SK-N-SH treated with all-trans-retinoic acid at 6 μM for 48 hours (cell line): ENCODE measurements around the gene TRAF3IP3.
A peak's percentile ranks its signal among the peaks of the same experiment; 100 is the strongest.

Experiments
- ATAC-seq: fragments of 200-7000 bp; cut with Tn5 transposase; 3 replicates; pipeline ENCODE4 v1.9.1; 2020; ENCODE audit warnings: mild to moderate bottlenecking, moderate library complexity
- ARNTL ChIP-seq: fragments of 450-650 bp; formaldehyde crosslinking; IDR thresholded peaks from 2 replicates; pipeline ENCODE4 v1.5.0; 2020; ENCODE audit warnings: low read depth, mild to moderate bottlenecking, moderate library complexity, borderline replicate concordance
- BACH2 ChIP-seq: fragments of 250-450 bp; sonication (Bioruptor Pico); IDR thresholded peaks from 2 replicates; pipeline ENCODE4 v1.9.0; 2021; ENCODE audit warnings: mild to moderate bottlenecking, borderline replicate concordance
- CREB5 ChIP-seq: fragments of 250-450 bp; sonication (Bioruptor Pico); IDR thresholded peaks from 2 replicates; pipeline ENCODE4 v1.5.1; 2020; ENCODE audit warnings: low read depth, mild to moderate bottlenecking, moderate library complexity
- ESRRG ChIP-seq: fragments of 250-450 bp; sonication (Bioruptor Pico); IDR thresholded peaks from 2 replicates; pipeline ENCODE4 v1.6.1; 2021; ENCODE audit warnings: mild to moderate bottlenecking
- GLIS3 ChIP-seq: fragments of 250-450 bp; sonication (Bioruptor Pico); IDR thresholded peaks from 2 replicates; pipeline ENCODE4 v1.5.0; 2020; ENCODE audit warnings: mild to moderate bottlenecking, moderate library complexity
- ISL1 ChIP-seq: fragments of 250-450 bp; sonication (Bioruptor Pico); IDR thresholded peaks from 2 replicates; pipeline ENCODE4 v2.1.2; 2022; ENCODE audit warnings: mild to moderate bottlenecking, moderate library complexity
- OSR1 ChIP-seq: fragments of 250-450 bp; sonication (Bioruptor Pico); IDR thresholded peaks from 2 replicates; pipeline ENCODE4 v1.8.0; 2022; ENCODE audit warnings: moderate library complexity, mild to moderate bottlenecking, inconsistent platforms
- PATZ1 ChIP-seq: fragments of 250-450 bp; sonication (Bioruptor Pico); IDR thresholded peaks from 2 replicates; pipeline ENCODE4 v1.8.0; 2020; ENCODE audit warnings: mild to moderate bottlenecking, moderate library complexity, borderline replicate concordance
- PPARA ChIP-seq: fragments of 250-450 bp; sonication (Bioruptor Pico); IDR thresholded peaks from 2 replicates; pipeline ENCODE4 v1.5.0; 2020; ENCODE audit warnings: mild to moderate bottlenecking, borderline replicate concordance
- RARB ChIP-seq: fragments of 250-450 bp; sonication (Bioruptor Pico); IDR thresholded peaks from 2 replicates; pipeline ENCODE4 v1.8.0; 2021; ENCODE audit warnings: mild to moderate bottlenecking, moderate library complexity
- SNAI2 ChIP-seq: fragments of 250-450 bp; sonication (Bioruptor Pico); IDR thresholded peaks from 2 replicates; pipeline ENCODE4 v1.5.0; 2020; ENCODE audit warnings: mild to moderate bottlenecking, moderate library complexity
- TCF4 ChIP-seq: fragments of 250-450 bp; sonication (Bioruptor Pico); IDR thresholded peaks from 2 replicates; pipeline ENCODE4 v1.8.0; 2021; ENCODE audit warnings: mild to moderate bottlenecking, moderate library complexity, borderline replicate concordance
- TOX ChIP-seq: fragments of 250-450 bp; sonication (Bioruptor Pico); IDR thresholded peaks from 2 replicates; pipeline ENCODE4 v1.8.0; 2021; ENCODE audit warnings: mild to moderate bottlenecking, moderate library complexity, borderline replicate concordance
- ZC3H10 ChIP-seq: fragments of 250-450 bp; sonication (Bioruptor Pico); IDR thresholded peaks from 2 replicates; pipeline ENCODE4 v1.5.1; 2021; ENCODE audit warnings: mild to moderate bottlenecking, moderate library complexity
- ZFP3 ChIP-seq: fragments of 250-450 bp; sonication (Bioruptor Pico); IDR thresholded peaks from 2 replicates; pipeline ENCODE4 v1.5.0; 2020; ENCODE audit warnings: mild to moderate bottlenecking, moderate library complexity
- ZFP30 ChIP-seq: fragments of 450-650 bp; formaldehyde crosslinking; IDR thresholded peaks from 2 replicates; pipeline ENCODE4 v1.5.0; 2022; ENCODE audit warnings: mild to moderate bottlenecking, moderate library complexity
- ZNF565 ChIP-seq: fragments of 450-650 bp; formaldehyde crosslinking; conservative IDR thresholded peaks from 2 replicates; pipeline ENCODE4 v1.5.0; 2020; ENCODE audit warnings: low read depth, mild to moderate bottlenecking, moderate library complexity
- ZNF70 ChIP-seq: fragments of 450-650 bp; formaldehyde crosslinking; IDR thresholded peaks from 2 replicates; pipeline ENCODE4 v1.5.0; 2020; ENCODE audit warnings: mild to moderate bottlenecking, moderate library complexity
- ZNF8 ChIP-seq: fragments of 450-650 bp; formaldehyde crosslinking; IDR thresholded peaks from 2 replicates; pipeline ENCODE4 v1.5.0; 2020; ENCODE audit warnings: mild to moderate bottlenecking, moderate library complexity
- TF ChIP-seq, protein P1 (sequence below): fragments of 250-450 bp; sonication (Bioruptor Pico); IDR thresholded peaks from 2 replicates; pipeline ENCODE4 v1.8.0; 2021; ENCODE audit warnings: low read depth, mild to moderate bottlenecking, moderate library complexity, borderline replicate concordance

The TRAF3IP3 gene

DNA sequence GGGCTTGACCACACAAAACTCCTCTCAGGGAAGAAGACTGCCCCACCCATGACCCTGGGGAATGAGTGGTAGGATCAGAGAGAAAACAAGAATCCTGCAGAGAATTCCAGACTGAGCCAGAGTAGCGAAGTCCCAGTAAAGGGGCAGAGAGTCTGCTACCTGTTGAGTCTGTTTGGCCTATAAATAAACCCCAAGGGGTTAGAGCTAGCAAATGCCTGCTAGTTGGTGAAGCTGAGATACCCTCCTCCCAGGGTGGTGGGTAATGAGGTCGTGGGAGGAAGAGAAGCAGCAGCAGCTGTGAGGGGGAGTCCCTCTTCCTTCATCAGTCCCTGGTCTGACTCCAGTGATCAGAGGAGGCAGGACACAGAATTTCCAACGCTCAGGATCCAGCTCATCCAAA is 2.5 kb downstream of the TRAF3IP3 start (continued):
- TF ChIP-seq CREB5 (CRISPR knock-in tag) (no peak), ZFP30 (CRISPR knock-in tag) (no peak), PATZ1 (CRISPR knock-in tag) (no peak), TCF4 (CRISPR knock-in tag) (no peak)

DNA sequence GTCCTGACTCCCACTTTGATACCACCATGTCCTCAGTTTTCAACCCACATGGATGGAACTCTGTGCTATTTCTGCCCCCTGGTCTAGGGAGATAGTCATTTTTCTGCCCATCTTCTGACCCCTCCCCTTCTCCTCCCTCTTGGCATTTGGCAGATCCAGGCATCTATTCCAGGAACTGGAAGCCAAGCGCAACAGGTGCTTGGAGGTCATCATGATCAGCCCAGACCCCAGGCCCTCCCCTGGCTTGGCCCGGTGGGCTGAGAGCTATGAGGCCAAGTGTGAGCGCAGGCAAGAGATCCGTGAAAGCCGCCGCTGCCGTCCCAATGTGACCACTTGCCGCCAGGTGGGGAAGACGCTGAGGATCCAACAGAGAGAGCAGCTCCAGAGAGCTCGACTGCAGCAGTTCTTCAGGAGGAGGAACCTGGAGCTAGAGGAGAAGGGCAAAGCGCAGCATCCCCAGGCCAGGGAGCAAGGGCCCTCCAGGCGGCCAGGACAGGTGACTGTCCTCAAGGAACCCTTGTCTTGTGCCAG is 4.0 kb downstream of the TRAF3IP3 start:
- ATAC-seq, result no peak
- no peak for TF ChIP-seq GLIS3 (CRISPR knock-in tag)
- TF ChIP-seq OSR1 (CRISPR knock-in tag), result no peak
- no peak for TF ChIP-seq BACH2 (CRISPR knock-in tag)
- no peak for TF ChIP-seq SNAI2 (CRISPR knock-in tag)
- TF ChIP-seq, protein P1, sequence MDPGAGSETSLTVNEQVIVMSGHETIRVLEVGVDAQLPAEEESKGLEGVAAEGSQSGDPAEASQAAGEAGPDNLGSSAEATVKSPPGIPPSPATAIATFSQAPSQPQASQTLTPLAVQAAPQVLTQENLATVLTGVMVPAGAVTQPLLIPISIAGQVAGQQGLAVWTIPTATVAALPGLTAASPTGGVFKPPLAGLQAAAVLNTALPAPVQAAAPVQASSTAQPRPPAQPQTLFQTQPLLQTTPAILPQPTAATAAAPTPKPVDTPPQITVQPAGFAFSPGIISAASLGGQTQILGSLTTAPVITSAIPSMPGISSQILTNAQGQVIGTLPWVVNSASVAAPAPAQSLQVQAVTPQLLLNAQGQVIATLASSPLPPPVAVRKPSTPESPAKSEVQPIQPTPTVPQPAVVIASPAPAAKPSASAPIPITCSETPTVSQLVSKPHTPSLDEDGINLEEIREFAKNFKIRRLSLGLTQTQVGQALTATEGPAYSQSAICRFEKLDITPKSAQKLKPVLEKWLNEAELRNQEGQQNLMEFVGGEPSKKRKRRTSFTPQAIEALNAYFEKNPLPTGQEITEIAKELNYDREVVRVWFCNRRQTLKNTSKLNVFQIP (CRISPR knock-in tag), result no peak
- TF ChIP-seq ZNF565 (CRISPR knock-in tag), result no peak
- TF ChIP-seq ZC3H10 (CRISPR knock-in tag), result no peak
- no peak for TF ChIP-seq RARB (CRISPR knock-in tag)
- TF ChIP-seq TOX (CRISPR knock-in tag), result no peak
- TF ChIP-seq ZNF8 (CRISPR knock-in tag), result no peak
- no peak for TF ChIP-seq ISL1 (CRISPR knock-in tag)
- TF ChIP-seq CREB5 (CRISPR knock-in tag), result no peak
- no peak for TF ChIP-seq PATZ1 (CRISPR knock-in tag)
- TF ChIP-seq ZFP3 (CRISPR knock-in tag), result no peak
- no peak for TF ChIP-seq ZNF70 (CRISPR knock-in tag)
- TF ChIP-seq PPARA (CRISPR knock-in tag), result no peak
- TF ChIP-seq TCF4 (CRISPR knock-in tag), result no peak
- TF ChIP-seq, all 23 proteins: peak for 0

GRCh38 chr1:209761011-209761635 is 5.3 kb downstream of the TRAF3IP3 start:
- peak; percentile 35 for ATAC-seq
- TF ChIP-seq ARNTL (CRISPR knock-in tag) (no peak), ZFP3 (CRISPR knock-in tag) (no peak), ZNF565 (CRISPR knock-in tag) (no peak), ZFP30 (CRISPR knock-in tag) (no peak), ZNF8 (CRISPR knock-in tag) (no peak), PATZ1 (CRISPR knock-in tag) (no peak), SNAI2 (CRISPR knock-in tag) (no peak), CREB5 (CRISPR knock-in tag) (no peak), ESRRG (CRISPR knock-in tag) (no peak), PPARA (CRISPR knock-in tag) (no peak), TOX (CRISPR knock-in tag) (no peak)
- TF ChIP-seq, protein P1 (CRISPR knock-in tag), result no peak
